NCI-H526 (cell line): ENCODE measurements around the gene LHFPL2.

ENCODE experiments used
- DNase-seq, 2 experiments: peaks; one replicate each; lab custom pipeline; 2025; lab: John Stamatoyannopoulos, UW

LHFPL2 gene

DNA sequence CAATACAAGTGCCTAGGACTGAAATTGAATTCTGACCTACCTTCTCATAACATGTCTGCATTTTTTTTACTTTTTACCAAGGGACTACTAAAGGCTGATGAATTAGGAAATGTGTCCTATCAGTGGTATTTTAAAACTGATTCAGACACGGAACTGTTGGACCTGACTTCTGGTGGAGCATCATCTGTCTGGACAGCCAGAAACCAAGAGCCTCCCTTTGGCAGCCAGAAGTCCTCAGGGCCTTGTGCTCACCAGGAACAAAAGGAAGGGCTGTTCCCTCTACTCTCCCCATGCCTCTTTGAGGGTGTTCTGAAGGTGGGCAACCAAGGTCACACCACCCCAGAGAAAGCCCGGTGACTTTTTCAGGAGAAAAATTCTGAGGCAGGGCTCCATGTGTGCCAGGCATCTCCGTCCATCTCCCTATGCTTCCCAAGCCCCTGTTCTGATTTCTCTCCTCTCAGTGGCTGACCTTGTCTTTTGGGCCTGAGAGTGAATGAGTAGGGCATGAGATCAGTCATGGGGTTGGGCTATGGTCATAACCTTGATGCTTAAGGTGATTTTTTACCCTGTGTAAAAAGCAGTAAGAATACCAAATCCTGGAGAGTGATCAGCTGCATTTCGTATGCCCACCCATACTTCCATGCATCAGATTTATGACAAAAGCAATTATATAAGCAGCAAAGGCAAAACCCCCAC lies 144.5 kb downstream of the LHFPL2 start:
- no peak for DNase-seq

- DNase-seq = no peak
These were observed 146.9 kb downstream of the LHFPL2 start for GRCh38 chr5:78501411-78502352.

- no peak for DNase-seq
These were observed 147.7 kb downstream of the LHFPL2 start for GRCh38 chr5:78500871-78501270.

DNA sequence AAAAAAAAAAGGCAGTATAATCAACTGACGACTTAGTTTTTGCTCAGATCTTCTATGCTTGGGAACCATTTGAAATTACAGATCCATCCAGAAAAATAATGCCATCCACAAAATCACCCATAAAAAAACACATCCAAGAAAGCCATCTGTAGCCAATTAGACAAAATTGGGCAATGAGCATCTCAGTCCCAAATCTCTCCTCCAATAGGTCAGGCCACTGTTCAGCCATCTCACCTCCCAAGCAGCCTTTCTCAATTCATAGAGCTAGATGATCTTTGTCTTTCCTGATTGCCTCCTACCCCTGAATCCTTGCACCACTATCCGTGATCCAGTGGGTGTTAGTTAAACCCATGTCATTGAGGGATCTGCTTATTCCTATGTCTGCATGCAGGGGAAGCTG lies 148.5 kb downstream of the LHFPL2 start:
- no peak for DNase-seq

DNA sequence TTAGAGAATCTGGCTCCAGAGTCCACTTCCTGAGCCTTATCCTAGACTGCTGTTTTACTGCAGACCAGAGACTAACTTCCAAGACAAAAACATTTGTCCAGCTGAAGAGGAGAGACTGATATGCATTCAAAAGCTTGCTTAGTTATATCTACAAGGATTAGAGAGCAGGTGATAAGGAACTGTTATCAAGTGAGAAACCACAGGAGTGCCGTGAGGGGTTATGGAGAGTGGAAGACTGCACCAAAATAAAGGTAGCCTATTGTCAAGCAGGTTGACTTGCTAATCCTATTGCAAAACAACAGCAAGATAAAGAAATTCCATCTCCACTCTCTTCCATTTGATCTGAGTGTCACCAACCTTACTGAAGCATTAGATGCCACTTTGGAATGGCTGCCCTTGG lies 149.1 kb downstream of the LHFPL2 start:
- DNase-seq = no peak

GRCh38 chr5:78497573-78498533 lies 150.7 kb downstream of the LHFPL2 start:
- peak; percentile 51 to 64 for DNase-seq

GRCh38 chr5:78496373-78496772 lies 152.2 kb downstream of the LHFPL2 start:
- DNase-seq = no peak

- DNase-seq = no peak
These were observed 152.8 kb downstream of the LHFPL2 start for GRCh38 chr5:78495800-78496199.

DNA sequence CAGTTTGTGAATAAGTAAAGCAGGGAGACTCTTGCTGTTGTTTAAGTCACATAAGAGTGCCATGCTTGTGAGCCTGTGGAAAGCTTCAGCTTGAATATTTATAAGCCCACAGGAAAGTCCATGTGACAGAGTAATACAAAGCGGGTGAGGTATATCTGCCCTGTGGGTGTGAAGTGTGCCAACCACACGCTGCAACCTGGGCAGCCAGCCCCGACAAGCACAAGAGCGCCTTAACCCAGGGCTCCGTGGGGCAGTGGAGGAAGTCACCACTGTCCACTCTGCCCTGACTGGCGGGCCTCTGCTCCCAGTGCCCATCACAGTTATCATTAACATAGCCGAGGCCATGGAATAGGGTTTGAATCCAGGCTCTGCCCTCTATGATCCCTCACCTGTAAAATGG lies 155.9 kb downstream of the LHFPL2 start:
- no peak for DNase-seq

GRCh38 chr5:78492224-78492623 lies 156.3 kb downstream of the LHFPL2 start:
- no peak for DNase-seq

DNA sequence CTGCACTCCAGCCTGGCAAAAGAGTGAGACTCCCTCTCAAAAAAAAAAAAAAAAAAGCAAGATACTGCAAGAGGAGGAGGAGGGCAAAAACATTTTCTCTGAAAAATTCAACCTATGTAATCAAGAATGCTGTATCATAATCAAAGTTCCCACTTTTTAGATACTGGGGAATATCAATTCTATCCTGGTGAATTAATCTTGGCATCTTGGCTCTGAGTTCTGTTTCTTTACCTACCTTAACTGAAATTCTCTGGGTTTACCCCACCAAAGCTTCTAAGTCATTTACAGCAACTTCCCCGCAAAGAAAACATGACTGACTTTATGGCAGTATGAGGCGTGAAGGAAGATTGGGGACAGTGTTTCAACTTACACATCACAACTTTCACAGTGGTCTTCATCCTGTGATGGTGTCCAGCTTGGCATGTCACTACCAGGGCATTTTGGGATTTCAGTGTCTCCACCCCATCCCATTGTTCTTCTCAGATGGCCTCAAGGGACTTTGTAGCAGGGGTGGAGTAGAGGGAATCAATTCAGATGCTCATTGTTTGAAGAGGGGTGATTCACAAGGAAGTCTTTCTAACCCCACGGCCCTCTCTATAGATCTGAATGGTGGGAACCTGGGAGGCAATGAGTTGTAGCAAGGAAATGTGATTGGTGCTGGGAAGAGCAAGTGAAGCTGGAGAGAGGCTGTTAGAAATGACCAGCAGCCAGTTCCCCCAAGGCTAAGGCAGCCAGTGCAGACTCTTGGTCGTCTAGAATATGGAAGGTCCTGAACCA lies 157.7 kb downstream of the LHFPL2 start:
- no peak for DNase-seq

GRCh38 chr5:78487846-78488245 lies 160.7 kb downstream of the LHFPL2 start:
- no peak for DNase-seq

GRCh38 chr5:78486218-78486617 lies 162.4 kb downstream of the LHFPL2 start:
- DNase-seq = no peak

DNA sequence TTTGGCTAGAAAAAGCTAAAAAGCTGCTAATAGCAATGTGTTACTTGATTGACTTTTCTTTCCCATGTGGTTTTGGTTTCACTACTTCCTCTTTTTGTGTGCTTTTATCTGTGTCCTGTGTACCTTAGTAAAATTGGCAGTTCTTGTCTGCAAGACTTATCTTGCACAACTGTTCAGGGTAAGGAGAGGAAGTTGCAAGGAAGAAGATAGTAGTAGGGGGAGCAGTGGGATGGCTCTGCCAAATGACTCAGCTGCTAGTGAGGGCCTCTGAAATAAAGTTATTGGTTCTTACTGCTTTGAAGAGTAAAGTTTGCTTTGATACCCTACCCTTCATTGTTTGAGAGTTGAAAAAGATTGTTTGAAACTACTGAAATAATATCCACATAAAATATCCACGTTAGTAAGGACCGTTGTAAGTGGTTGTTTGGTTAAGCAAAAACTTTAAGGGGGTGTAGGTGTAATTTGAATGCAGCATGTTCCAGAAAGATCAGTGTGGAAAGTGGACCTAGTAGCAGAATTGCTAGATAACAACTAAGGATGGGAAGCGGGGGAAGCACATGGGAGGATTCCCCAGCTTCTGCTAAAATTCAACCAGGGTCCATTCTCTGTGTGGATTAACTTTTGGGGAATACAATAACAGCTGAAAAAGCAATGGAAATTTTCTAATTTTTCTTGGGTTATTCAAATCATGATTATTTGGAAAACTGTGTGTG lies 164.6 kb downstream of the LHFPL2 start:
- DNase-seq = peak in 1 of 2 experiments; percentile 31

GRCh38 chr5:78482948-78483347 lies 165.6 kb downstream of the LHFPL2 start:
- DNase-seq = no peak

DNA sequence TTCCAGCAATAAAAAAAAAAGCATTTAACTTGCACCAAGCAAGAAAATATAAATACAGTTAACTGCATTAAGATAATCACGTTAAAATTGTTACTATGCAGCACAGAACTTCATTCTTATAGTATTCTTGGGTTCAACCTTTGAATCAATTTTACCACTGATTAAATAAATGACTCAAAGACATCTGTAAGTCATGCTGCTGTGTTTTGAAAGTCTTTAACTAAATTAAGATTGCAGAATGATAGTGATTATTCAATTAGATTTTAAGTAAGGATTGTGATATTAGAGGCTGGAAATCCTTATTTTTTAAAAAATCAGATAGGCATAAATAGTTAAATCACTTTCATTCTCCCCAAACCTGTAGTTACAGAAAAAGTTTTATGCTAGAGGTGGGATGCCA lies 171.8 kb downstream of the LHFPL2 start:
- no peak for DNase-seq

GRCh38 chr5:78475370-78475769 lies 173.2 kb downstream of the LHFPL2 start:
- no peak for DNase-seq

GRCh38 chr5:78473751-78474150 lies 174.8 kb downstream of the LHFPL2 start:
- no peak for DNase-seq

GRCh38 chr5:78472469-78473106 lies 176.0 kb downstream of the LHFPL2 start:
- peak in 1 of 2 experiments; percentile 5 for DNase-seq

DNA sequence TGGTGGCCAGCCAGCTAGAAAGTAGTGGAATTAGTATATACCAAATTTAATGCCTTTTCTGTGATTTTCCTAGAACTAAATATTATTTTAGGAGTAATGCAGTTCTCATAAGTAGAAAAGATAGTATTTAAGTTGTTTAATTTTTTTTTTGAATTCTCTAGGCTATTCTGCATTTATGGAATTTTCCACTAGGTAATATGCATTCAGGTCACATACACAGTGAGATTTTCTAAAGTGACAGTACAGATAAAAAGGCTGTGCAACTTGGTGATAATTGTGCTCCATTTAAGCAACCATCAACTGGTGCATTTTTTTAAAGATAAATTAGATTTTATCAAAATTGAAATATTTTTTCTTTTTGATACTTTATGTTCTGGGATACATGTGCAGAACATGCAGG lies 176.7 kb downstream of the LHFPL2 start:
- DNase-seq = no peak
